T-helper 2 cell treated with Interferon-gamma antibody and Interleukin-4, amounts not matched to agents 5 μg/mL and 100 μg/mL, for 36 hours (primary cell): ENCODE results near the gene SCIMP.
"Not testable (repeated sequence)": the region's sequence is repeated elsewhere in the genome, so short reads cannot be mapped to it uniquely, and the experiment has no call there.

Source experiments
- DNase-seq: peaks from one replicate; pipeline ENCODE4 v3.0.0; 2021; ENCODE audit warnings: low spot score
- H3K27ac Mint-ChIP-seq: one replicate; pipeline ENCODE4 v1.8.0; 2021; ENCODE audit warnings: mild to moderate bottlenecking, mixed read lengths
- H3K27me3 Mint-ChIP-seq: one replicate; pipeline ENCODE4 v1.8.0; 2021; ENCODE audit warnings: low read depth, mixed read lengths
- H3K36me3 Mint-ChIP-seq: one replicate; pipeline ENCODE4 v1.8.0; 2021; ENCODE audit warnings: low read depth, mixed read lengths
- H3K4me1 Mint-ChIP-seq: one replicate; pipeline ENCODE4 v1.8.0; 2021; ENCODE audit warnings: low read depth, mixed read lengths
- H3K4me3 Mint-ChIP-seq: one replicate; pipeline ENCODE4 v1.8.0; 2022; ENCODE audit warnings: mild to moderate bottlenecking, moderate library complexity, mixed read lengths
- H3K9me3 Mint-ChIP-seq: one replicate; pipeline ENCODE4 v1.8.0; 2021; ENCODE audit warnings: mixed read lengths

SCIMP gene

DNA sequence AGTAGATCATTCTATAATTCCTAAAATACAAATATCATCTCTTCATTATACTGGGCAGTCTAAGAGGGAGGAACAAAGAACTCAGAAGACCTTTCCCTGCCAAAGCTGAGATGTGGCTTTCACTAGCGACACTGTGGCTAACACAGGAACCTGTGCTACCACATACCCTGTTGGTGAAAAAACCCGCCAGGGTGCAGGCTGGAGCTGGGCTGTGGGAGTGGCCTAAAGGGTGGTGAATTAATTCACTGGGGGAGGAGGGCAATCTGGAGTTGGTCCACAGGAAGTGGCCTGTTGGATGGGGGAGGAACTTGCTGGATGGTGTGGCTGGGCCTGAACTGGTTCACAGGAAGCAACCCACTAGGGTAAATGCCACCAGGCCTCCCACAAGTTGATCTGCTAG, 50.4 kb downstream of the SCIMP start:
- Mint-ChIP-seq H3K4me1 (no peaks in the 10 kb centered on the region), H3K36me3 (peaks cover 68% of the 10 kb centered on the region), H3K4me3 (no peak overlapping the region), H3K9me3 (peaks cover 74% of the 10 kb centered on the region), H3K27ac (no peak overlapping the region), H3K27me3 (no peaks in the 10 kb centered on the region)
- no peak for DNase-seq

DNA sequence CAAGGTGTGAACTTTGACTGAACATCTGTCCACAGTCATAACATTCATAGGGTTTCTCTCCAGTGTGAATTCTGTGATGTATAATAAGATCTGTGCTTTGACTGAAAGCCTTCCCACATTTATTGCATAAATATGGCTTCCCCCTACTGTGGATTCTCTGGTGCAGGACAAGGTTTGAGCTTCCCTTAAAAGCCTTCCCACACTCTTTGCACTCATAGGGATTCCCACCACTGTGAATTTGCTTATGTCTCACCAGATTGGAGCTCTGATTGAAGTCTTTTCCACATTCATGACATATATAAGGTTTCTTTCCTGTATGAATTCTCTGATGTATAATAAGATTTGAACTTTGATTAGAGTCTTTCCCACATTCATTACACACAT, 51.3 kb downstream of the SCIMP start:
- H3K9me3 Mint-ChIP-seq, result peaks cover 77% of the 10 kb centered on the region
- H3K27me3 Mint-ChIP-seq, result no peaks in the 10 kb centered on the region
- peaks cover 64% of the 10 kb centered on the region for H3K36me3 Mint-ChIP-seq
- no peak for DNase-seq
- no peak overlapping the region for H3K4me3 Mint-ChIP-seq
- no peak overlapping the region for H3K27ac Mint-ChIP-seq
- no peaks in the 10 kb centered on the region for H3K4me1 Mint-ChIP-seq

DNA sequence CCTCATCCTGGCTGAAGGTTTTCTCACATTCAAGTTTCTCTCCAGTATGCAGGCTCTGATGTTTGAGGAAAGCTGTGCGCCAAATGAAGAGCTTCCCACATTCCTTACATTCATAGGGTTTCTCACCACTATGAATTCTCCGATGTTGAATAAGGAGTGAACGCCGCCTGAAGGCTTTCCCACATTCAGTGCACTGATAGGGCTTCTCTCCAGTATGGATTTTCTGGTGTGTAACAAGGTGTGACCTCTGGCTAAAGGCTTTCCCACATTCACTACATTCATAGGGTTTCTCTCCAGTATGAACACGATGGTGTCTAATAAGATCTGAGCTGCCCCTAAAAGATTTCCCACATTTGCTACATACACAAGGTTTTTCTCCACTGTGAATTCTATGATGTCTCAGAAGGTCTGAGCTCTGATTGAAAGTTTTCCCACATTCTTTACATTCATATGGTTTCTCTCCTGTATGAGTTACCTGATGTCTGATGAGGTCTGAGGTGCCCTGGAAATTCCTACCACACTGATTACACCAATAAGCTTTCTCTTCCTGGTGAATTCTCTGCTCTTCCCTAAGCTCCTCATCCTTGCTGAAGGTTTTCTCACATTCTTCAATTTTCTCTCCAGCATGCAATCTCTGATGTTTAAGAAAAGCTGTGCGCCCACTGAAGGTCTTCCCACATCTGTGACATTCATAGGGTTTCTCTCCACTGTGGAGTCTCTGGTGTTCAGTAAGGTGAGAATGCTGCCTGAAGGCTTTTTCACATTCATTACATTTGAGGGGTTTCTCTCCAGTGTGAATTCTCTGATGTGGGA, 51.9 kb downstream of the SCIMP start:
- no peaks in the 10 kb centered on the region for H3K27me3 Mint-ChIP-seq
- no peak overlapping the region for H3K27ac Mint-ChIP-seq
- no peak for DNase-seq
- H3K9me3 Mint-ChIP-seq, result peaks cover 74% of the 10 kb centered on the region
- H3K4me1 Mint-ChIP-seq, result no peaks in the 10 kb centered on the region
- H3K4me3 Mint-ChIP-seq, result no peak overlapping the region
- H3K36me3 Mint-ChIP-seq, result peaks cover 58% of the 10 kb centered on the region

DNA sequence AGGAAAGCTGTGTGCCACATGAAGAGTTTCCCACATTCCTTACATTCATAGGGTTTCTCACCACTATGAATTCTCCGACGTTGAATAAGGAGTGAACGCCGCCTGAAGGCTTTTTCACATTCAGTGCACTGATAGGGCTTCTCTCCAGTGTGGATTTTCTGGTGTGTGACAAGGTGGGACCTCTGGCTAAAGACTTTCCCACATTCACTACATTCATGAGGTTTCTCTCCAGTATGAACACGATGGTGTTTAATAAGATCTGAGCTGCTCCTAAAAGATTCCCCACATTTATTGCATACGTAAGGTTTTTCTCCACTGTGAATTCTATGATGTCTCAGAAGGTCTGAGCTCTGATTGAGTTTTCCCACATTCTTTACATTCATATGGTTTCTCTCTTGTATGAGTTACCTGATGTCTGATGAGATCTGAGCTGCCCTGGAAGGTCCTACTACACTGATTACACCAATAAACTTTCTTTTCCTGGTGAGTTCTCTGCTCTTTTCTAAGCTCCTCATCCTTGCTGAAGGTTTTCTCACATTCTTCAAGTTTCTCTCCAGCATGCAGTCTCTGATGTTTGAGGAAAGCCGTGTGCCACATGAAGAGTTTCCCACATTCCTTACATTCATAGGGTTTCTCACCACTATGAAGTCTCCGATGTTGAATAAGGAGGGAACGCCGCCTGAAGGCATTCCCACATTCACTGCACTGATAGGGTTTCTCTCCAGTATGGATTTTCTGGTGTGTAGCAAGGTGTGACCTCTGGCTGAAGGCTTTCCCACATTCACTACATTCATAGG, 53.0 kb downstream of the SCIMP start:
- Mint-ChIP-seq H3K27ac (no peak overlapping the region), H3K4me3 (no peak overlapping the region), H3K4me1 (no peaks in the 10 kb centered on the region), H3K36me3 (peaks cover 49% of the 10 kb centered on the region), H3K9me3 (peaks cover 73% of the 10 kb centered on the region), H3K27me3 (no peaks in the 10 kb centered on the region)
- no peak for DNase-seq

DNA sequence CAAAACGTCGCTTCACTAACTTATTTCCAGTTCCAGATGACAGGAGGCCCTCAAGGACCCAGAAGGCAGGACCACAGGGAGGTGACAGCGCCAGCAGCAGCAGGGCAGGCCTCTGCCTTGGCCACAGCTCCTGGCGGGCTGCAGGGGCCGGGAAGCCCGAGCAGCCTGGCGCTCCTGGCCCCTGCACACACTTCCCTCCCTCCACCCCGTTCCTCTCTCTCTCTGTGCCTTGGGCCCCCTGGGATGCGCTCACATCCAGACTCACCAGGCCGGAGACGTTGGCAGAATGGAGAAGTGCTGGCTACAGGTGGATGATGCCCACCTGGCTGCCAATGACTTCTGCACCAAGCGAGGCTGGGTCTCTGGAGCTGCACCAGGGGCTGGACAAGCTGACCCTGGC, 55.7 kb downstream of the SCIMP start:
- H3K4me3 Mint-ChIP-seq, result no peak overlapping the region
- peaks cover 65% of the 10 kb centered on the region for H3K9me3 Mint-ChIP-seq
- no peaks in the 10 kb centered on the region for H3K27me3 Mint-ChIP-seq
- H3K4me1 Mint-ChIP-seq, result no peaks in the 10 kb centered on the region
- H3K36me3 Mint-ChIP-seq, result peaks cover 48% of the 10 kb centered on the region
- DNase-seq, result no peak
- no peak overlapping the region for H3K27ac Mint-ChIP-seq

DNA sequence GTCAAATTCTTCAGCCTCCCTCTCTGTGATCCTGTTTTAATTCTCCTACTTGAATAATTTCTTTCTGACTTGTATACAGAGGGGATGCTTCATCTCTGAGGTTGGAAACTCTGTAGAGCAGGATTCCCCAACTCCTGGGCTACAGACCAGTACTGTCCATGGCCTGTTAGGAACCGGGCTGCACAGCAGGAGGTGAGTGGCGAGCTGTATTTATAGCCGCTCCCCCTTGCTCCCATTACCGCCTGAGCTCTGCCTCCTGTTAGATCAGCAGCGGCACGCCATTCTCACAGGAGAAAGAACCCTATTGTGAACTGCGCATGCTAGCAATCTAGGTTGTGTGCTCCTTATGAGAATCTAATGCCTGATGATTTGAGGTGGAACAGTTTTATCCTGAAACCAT, 59.6 kb downstream of the SCIMP start:
- H3K4me3 Mint-ChIP-seq, DNase-seq, H3K27me3 Mint-ChIP-seq, H3K27ac Mint-ChIP-seq, H3K4me1 Mint-ChIP-seq: not testable (repeated sequence)
- H3K9me3 Mint-ChIP-seq, result peaks cover 47% of the 10 kb centered on the region
- H3K36me3 Mint-ChIP-seq, result peaks cover 20% of the 10 kb centered on the region

DNA sequence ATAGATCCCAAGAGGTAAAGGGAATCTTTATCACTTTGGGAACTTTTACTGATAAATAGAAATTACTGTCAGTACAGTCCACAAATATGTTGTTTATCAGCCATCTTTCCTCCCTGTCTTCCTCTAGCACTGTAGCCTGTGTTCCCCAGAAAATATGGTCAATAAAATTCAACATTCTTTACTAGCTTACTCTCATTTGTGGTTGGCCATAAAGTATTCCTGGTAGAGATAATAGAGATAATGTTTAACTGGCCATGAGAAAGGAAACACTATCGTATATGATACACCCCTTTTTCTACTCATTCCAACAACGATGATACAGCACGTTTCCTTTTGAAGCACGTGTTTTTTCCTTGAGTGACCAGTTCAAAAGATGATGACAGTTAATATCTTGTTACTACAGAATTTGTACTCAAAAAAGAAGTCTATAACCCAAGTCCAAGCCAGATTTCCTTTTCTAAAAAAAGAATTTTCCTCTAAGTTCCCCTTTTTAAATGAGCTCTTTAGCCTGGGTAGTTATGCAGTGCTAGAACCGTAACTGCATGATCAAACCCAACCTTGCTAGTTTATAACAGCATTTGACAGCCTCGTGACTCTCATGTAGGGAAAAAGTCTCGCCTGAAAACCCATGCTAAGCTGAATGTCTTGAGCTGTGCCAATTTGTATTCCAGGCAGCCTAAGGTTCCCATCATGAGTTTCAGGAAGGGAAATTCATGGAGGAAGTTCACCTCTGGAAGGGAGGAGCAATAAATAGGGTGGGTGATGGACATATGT, 68.7 kb downstream of the SCIMP start:
- H3K4me1 Mint-ChIP-seq, H3K27ac Mint-ChIP-seq, H3K9me3 Mint-ChIP-seq, H3K36me3 Mint-ChIP-seq, DNase-seq, H3K27me3 Mint-ChIP-seq, H3K4me3 Mint-ChIP-seq: not testable (repeated sequence)

DNA sequence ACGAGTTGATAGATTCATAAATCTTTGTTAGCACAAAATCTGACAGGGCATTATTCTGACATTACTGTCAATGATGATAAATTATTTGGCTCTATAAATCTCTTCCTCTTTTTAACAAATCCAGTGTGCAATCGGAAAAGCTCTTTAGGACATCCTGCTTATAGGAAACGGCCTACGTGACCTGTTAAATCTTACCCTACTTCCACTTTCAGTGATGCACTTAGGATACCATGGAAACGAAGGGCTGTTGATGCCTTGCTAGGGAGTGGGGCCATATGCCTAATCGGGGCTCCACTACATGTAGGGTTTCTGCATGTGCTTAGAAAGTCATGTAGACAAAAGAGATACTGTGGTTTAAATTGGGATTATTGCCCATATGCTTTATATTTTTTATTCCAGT, 70.2 kb downstream of the SCIMP start:
- no peak overlapping the region for H3K4me3 Mint-ChIP-seq

DNA sequence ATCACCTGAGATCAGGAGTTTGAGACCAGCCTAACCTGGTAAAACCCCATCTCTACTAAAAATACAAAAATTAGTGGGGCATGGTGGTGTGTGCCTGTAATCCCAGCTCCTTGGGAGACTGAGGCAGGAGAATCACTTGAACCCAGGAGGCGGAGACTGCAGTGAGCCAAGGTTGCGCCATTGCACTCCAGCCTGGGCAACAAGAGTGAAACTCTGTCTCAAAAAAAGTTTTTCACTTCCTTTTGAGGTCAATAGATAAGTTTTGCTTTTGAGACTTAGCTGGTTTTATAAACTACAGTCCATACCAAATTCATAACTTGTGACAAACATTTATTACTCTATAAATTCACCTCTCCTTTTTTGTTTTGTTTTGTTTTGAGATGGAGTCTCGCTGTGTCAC, 72.9 kb downstream of the SCIMP start:
- H3K9me3 Mint-ChIP-seq, H3K27ac Mint-ChIP-seq, H3K4me3 Mint-ChIP-seq, H3K27me3 Mint-ChIP-seq, DNase-seq, H3K4me1 Mint-ChIP-seq, H3K36me3 Mint-ChIP-seq: not testable (repeated sequence)

More for the DNA sequence above, 70.2 kb downstream of the SCIMP start:
- no peak overlapping the region for H3K27ac Mint-ChIP-seq
- H3K36me3 Mint-ChIP-seq, result no peaks in the 10 kb centered on the region
- DNase-seq, result no peak
- H3K9me3 Mint-ChIP-seq, result peaks cover 5% of the 10 kb centered on the region
- H3K4me1 Mint-ChIP-seq, result no peaks in the 10 kb centered on the region
- H3K27me3 Mint-ChIP-seq, result peaks cover 4% of the 10 kb centered on the region

DNA sequence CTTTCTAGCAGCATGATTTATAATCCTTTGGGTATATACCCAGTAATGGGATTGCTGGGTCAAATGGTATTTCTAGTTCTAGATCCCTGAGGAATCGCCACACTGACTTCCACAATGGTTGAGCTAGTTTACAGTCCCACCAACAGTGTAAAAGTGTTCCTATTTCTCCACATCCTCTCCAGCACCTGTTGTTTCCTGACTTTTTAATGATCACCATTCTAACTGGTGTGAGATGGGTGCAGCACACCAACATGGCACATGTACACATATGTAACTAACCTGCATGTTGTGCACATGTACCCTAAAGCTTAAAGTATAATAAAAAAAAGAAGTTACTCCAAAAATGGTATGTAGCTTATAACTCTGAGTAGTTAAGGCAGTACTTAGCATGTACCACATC, 74.0 kb downstream of the SCIMP start:
- DNase-seq, H3K4me3 Mint-ChIP-seq, H3K27me3 Mint-ChIP-seq, H3K36me3 Mint-ChIP-seq, H3K9me3 Mint-ChIP-seq, H3K4me1 Mint-ChIP-seq, H3K27ac Mint-ChIP-seq: not testable (repeated sequence)
